Measurements from ENCODE around the gene SFXN3. TPM values are rescaled to one million over a fixed set of nuclear protein-coding genes. Genes with fewer than 3 reads are reported as not detected.
A peak's percentile ranks its signal among the peaks of the same experiment; 100 is the strongest.

SFXN3 gene
- total RNA-seq, 1 experiment from 2014 or later = 5.6 TPM

GRCh38 chr10:101067356-101068083, 36.5 kb downstream of the SFXN3 start (continued):
- no peak for TF ChIP-seq STAT6 (CRISPR knock-in tag; conservative IDR thresholded peaks at IDR 0.05; ENCODE audit: low read depth)
- peak; percentile 52; the same call in 1 of the 2 replicates for TF ChIP-seq TEAD1 (CRISPR knock-in tag; IDR thresholded peaks at IDR 0.05)
- TF ChIP-seq TEAD4 (CRISPR knock-in tag; IDR thresholded peaks at IDR 0.05) = 0 out of 2 replicates have a peak, but pooled peaks have one; percentile 40
- TF ChIP-seq AFF4 (CRISPR knock-in tag; IDR thresholded peaks at IDR 0.05; ENCODE audit: borderline replicate concordance) = no peak

- DNase-seq (ENCODE audit: low spot score) = no peak
- Mint-ChIP-seq H3K9me3 (no peaks in the 10 kb centered on the region), H3K27me3 (ENCODE audit: low read depth) (peaks cover 72% of the 10 kb centered on the region), H3K36me3 (no peaks in the 10 kb centered on the region), H3K4me1 (peaks cover 43% of the 10 kb centered on the region), H3K27ac (no peak overlapping the region), H3K4me3 (no peak overlapping the region)
- no peak for ATAC-seq
- CTCF ChIA-PET = interaction anchor here (0.6 to 15.0 kb wide), 10 partner anchors 9 to 375 kb away, joined by 3 to 405 read pairs (median 3); no protein-coding TSS in a partner anchor
- POLR2A ChIA-PET = interaction anchor here (0.7 kb wide), 1 partner anchor 14 kb away, joined by 3 read pairs; no protein-coding TSS in a partner anchor
- TF ChIP-seq PRDM15 (CRISPR knock-in tag; IDR thresholded peaks at IDR 0.05) (no peak), NFYB (CRISPR knock-in tag; conservative IDR thresholded peaks at IDR 0.05; ENCODE audit: low read depth) (no peak), NR3C1 (CRISPR knock-in tag; conservative IDR thresholded peaks at IDR 0.05; ENCODE audit: low read depth) (no peak), ZNF416 (CRISPR knock-in tag; IDR thresholded peaks at IDR 0.05) (no peak)
These were observed 38.4 kb downstream of the SFXN3 start for GRCh38 chr10:101069441-101069840.

GRCh38 chr10:101070098-101070497, 39.1 kb downstream of the SFXN3 start:
- DNase-seq (ENCODE audit: low spot score) (no peak), ATAC-seq (no peak)
- no peaks in the 10 kb centered on the region for H3K36me3 Mint-ChIP-seq
- ChIA-PET POLR2A (no interaction called here), CTCF (interaction anchor here (0.9 to 15.0 kb wide), 6 partner anchors 14 to 374 kb away, joined by 3 to 405 read pairs (median 38); no protein-coding TSS in a partner anchor)
- H3K27ac Mint-ChIP-seq = no peak overlapping the region
- H3K4me1 Mint-ChIP-seq = peaks cover 38% of the 10 kb centered on the region
- H3K9me3 Mint-ChIP-seq = no peaks in the 10 kb centered on the region
- H3K27me3 Mint-ChIP-seq (ENCODE audit: low read depth) = peaks cover 68% of the 10 kb centered on the region
- H3K4me3 Mint-ChIP-seq = no peak overlapping the region
- no peak for TF ChIP-seq ZNF396 (CRISPR knock-in tag; IDR thresholded peaks at IDR 0.05; ENCODE audit: borderline replicate concordance)
- TF ChIP-seq ZNF423 (CRISPR knock-in tag; IDR thresholded peaks at IDR 0.05) = no peak
- no peak for TF ChIP-seq CDX4 (CRISPR knock-in tag; IDR thresholded peaks at IDR 0.05; ENCODE audit: borderline replicate concordance)
- no peak for TF ChIP-seq ZNF263 (CRISPR knock-in tag; IDR thresholded peaks at IDR 0.05; ENCODE audit: low read depth)
- no peak for TF ChIP-seq ZNF532 (CRISPR knock-in tag; IDR thresholded peaks at IDR 0.05; ENCODE audit: borderline replicate concordance)
- TF ChIP-seq JUN (CRISPR knock-in tag; IDR thresholded peaks at IDR 0.05) = no peak
- no peak for TF ChIP-seq E2F5 (CRISPR knock-in tag; IDR thresholded peaks at IDR 0.05)

Data from WTC11 (cell line).